Kidney (tissue), 14 donors: ENCODE data around the gene NAA16. TPM values are rescaled to one million over a fixed set of nuclear protein-coding genes. Genes with fewer than 3 reads are reported as not detected.

Experiments
- DNase-seq, 5 donors: peaks; one replicate each; pipeline ENCODE4 v3.0.0-alpha.2; 2013 to 2020
- FAIRE-seq: peaks from 2 replicates; lab custom pipeline; 2012; peaks lifted over from hg19 to GRCh38; lab: Jason Lieb, UNC
- H3K27ac ChIP-seq, 2 donors: one replicate each; pipeline ENCODE4 v1.7.0; 2013; ENCODE audit warnings: low read depth in 2 of 2, low read length in 2 of 2, inconsistent platforms in 1 of 2
- H3K27me3 ChIP-seq: one replicate; pipeline ENCODE4 v1.7.1; 2013; ENCODE audit warnings: low read length, inconsistent platforms; ENCODE audit not compliant: control insufficient read depth, insufficient read depth
- H3K36me3 ChIP-seq, 3 donors: one replicate each; pipeline versions ENCODE4 v1.7.0 to v1.7.1; 2013; ENCODE audit warnings: low read length in 3 of 3, control low read depth in 1 of 3, inconsistent platforms in 1 of 3; ENCODE audit not compliant: insufficient read depth in 3 of 3, control insufficient read depth in 2 of 3
- H3K4me1 ChIP-seq, 3 donors: one replicate each; pipeline versions ENCODE4 v1.7.0 to v1.7.1; 2013; ENCODE audit warnings: low read length in 3 of 3, inconsistent platforms in 1 of 3, low read depth in 1 of 3; ENCODE audit not compliant: control insufficient read depth in 2 of 3, insufficient read depth in 2 of 3
- H3K4me3 ChIP-seq, 3 donors: one replicate each; pipeline versions ENCODE4 v1.7.0 to v1.8.1; 2013; ENCODE audit warnings: low read length in 3 of 3, control low read depth in 1 of 3, inconsistent platforms in 1 of 3
- H3K9ac ChIP-seq, 3 donors: one replicate each; pipeline versions ENCODE4 v1.7.0 to v1.7.1; 2013; ENCODE audit warnings: low read length in 3 of 3, control low read depth in 1 of 3, inconsistent platforms in 1 of 3
- H3K9me3 ChIP-seq, 3 donors: one replicate each; pipeline versions ENCODE4 v1.7.0 to v1.7.1; 2013; ENCODE audit warnings: low read length in 3 of 3, control low read depth in 1 of 3, inconsistent platforms in 1 of 3; ENCODE audit not compliant: control insufficient read depth in 2 of 3, insufficient read depth in 1 of 3
- intact Hi-C: fragments of 100-400 bp; cut with DNase I; formaldehyde crosslinking; loops from one replicate; pipeline ENCODE4 v1.11.1; 2022
- polyA plus RNA-seq: library from polyadenylated mRNA; stranded (reverse); fragments of 350-450 nt; fragmentation: Illumina TruSeq; extraction: RNeasy Lipid Tissue Mini Kit (QIAGEN cat#74804); gene quantifications from one replicate; pipeline ENCODE4 v1.2.3, GENCODE V29; 2014; ENCODE audit warnings: low read depth, low replicate concordance; ENCODE audit not compliant: insufficient read depth
- total RNA-seq: library from RNA; stranded (reverse); fragmentation: NEBNext Ultra II Directional; extraction: Animal tissue kit (Norgen Biotek cat#: 25700); gene quantifications from one replicate; pipeline ENCODE4 v1.2.1, GENCODE V29; 2021
- TF ChIP-seq, protein P1 (sequence below): IDR thresholded peaks from 3 replicates; pipeline ENCODE4 v1.5.1; 2012; ENCODE audit warnings: mild to moderate bottlenecking, moderate library complexity, borderline replicate concordance; ENCODE audit not compliant: insufficient read depth; ENCODE audit errors: extremely low read depth
- donor health status: control.
- donor health status: control.
- donor health status: control.
- donor health status: control.
- donor health status: control.
- donor health status: DM: yes; HTN: yes; CAD: no.
- donor health status: Normal renal cell carcinoma (clear cell type).

Gene NAA16
- total and polyA plus RNA-seq, 2 donors from 2014 or later = 6.4 to 22.3 TPM

DNA sequence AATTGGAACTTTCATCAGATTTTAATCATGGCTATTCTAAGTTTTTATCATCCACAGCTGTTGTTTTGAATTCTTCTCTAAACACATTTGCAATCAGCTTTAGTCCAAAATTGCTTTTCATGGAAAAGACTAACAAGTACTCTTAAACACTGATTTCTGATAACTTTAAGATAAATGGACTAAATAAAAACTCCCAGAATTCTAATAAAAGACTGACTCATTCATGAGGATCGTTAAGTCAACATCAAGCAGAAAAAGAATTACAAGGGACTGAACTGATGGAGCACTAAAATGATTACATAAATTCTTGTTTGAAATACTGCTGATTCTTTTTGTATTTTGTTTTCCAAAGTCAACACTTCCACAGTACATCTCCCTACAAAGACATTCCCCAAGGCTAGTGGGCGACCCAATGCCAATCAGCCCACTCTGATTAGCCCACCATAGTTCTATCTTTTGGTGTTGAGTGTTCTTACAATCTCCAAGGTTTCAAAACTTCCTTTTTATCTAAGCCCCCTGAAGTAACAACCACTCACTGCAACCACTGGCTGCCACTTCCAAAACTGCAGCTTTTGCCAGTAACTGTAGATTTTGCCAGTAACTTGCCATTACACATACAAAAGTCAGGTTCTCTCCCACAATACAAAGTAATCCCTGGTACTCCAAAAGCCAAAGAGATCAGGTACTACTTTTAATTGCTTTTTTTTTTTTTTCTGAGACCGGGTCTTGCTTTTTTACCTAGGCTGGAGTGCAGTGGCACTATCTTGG, 14.0 kb upstream of the NAA16 start:
- Histone ChIP-seq H3K36me3 (no peaks in the 10 kb centered on the region), H3K27ac (no peak overlapping the region), H3K27me3 (no peaks in the 10 kb centered on the region), H3K4me3 (no peak overlapping the region), H3K9ac (no peak overlapping the region), H3K9me3 (peaks cover 0 to 3% (median 0%) of the 10 kb centered on the region in 3 donors), H3K4me1 (no peaks in the 10 kb centered on the region)
- TF ChIP-seq, protein P1, sequence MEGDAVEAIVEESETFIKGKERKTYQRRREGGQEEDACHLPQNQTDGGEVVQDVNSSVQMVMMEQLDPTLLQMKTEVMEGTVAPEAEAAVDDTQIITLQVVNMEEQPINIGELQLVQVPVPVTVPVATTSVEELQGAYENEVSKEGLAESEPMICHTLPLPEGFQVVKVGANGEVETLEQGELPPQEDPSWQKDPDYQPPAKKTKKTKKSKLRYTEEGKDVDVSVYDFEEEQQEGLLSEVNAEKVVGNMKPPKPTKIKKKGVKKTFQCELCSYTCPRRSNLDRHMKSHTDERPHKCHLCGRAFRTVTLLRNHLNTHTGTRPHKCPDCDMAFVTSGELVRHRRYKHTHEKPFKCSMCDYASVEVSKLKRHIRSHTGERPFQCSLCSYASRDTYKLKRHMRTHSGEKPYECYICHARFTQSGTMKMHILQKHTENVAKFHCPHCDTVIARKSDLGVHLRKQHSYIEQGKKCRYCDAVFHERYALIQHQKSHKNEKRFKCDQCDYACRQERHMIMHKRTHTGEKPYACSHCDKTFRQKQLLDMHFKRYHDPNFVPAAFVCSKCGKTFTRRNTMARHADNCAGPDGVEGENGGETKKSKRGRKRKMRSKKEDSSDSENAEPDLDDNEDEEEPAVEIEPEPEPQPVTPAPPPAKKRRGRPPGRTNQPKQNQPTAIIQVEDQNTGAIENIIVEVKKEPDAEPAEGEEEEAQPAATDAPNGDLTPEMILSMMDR = no peak
- DNase-seq (no peak), FAIRE-seq (no peak)
- intact Hi-C loops = no loop called here

DNA sequence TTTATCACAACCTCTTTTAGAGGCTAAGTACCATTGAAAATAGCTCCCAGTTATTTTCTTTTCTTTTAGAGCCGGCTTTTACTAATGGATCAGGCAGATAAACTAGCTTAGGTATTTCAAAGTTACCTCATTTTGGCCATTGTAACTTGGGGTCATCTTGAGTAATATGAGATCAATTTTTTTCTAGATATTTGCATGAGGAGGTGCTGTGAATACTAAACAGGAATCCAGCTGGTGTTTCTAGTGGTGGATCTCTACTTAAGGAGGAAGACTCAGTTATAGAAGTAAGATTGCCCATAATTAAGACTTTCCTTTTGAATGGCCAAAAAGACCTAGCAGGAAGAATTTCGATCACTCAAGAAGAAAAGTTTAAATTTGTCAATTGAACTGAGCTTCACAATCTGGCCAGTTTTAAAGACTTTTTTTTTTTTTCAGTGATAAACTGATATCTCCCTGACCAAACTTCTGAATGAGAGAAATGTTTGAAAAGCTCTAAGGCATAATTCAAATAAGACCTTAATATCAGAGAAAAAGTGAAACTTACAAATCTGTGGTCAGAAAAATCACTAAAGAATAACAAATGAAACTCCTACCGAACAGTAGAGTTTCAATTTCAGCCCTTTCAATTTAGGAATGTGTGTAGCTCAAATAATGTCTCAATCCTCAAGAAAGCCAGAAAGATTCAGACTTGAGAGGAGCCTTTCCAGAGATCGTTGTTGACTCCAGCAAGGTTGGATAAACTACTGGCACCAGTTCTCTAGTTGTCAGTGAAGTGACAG, 11.6 kb upstream of the NAA16 start:
- Histone ChIP-seq H3K4me1 (no peaks in the 10 kb centered on the region), H3K9me3 (no peaks in the 10 kb centered on the region), H3K27ac (no peak overlapping the region), H3K9ac (no peak overlapping the region), H3K36me3 (no peaks in the 10 kb centered on the region), H3K27me3 (no peaks in the 10 kb centered on the region), H3K4me3 (no peak overlapping the region)
- DNase-seq = no peak
- TF ChIP-seq, protein P1 = no peak
- intact Hi-C loops = no loop called here
- no peak for FAIRE-seq

DNA sequence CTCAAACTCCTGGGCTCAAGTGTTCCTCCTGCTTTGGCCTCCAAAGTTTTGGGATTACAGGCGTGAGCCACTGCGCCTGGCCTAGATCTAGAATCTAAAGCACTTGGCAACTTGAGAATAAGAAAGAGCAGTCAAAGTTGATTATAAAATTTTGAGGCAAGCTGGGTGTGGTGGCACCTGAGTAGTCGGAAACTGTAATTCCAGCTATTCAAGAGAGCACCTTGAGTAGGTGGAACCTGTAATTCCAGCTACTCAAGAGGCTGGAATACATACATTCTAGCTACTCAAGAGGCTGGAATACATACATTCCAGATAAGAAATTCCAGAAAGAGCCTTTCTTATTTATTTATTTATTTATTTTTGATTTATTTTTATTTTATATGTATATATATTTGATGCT, 8.3 kb upstream of the NAA16 start:
- Histone ChIP-seq H3K27me3 (no peaks in the 10 kb centered on the region), H3K36me3 (no peaks in the 10 kb centered on the region), H3K9ac (no peak overlapping the region), H3K27ac (no peak overlapping the region), H3K9me3 (no peaks in the 10 kb centered on the region), H3K4me3 (no peak overlapping the region), H3K4me1 (no peaks in the 10 kb centered on the region)
- no peak for FAIRE-seq
- intact Hi-C loops = no loop called here
- TF ChIP-seq, protein P1 = no peak
- no peak for DNase-seq
